Measurements from ENCODE around the gene CCSER1. TPM values are rescaled to one million over a fixed set of nuclear protein-coding genes. Genes with fewer than 3 reads are reported as not detected.
"Not testable (repeated sequence)": the region's sequence is repeated elsewhere in the genome, so short reads cannot be mapped to it uniquely, and the experiment has no call there.

Gene CCSER1
- total and polyA plus RNA-seq, 4 donors, result 0.18 to 2.3 (median 1.2) TPM

DNA sequence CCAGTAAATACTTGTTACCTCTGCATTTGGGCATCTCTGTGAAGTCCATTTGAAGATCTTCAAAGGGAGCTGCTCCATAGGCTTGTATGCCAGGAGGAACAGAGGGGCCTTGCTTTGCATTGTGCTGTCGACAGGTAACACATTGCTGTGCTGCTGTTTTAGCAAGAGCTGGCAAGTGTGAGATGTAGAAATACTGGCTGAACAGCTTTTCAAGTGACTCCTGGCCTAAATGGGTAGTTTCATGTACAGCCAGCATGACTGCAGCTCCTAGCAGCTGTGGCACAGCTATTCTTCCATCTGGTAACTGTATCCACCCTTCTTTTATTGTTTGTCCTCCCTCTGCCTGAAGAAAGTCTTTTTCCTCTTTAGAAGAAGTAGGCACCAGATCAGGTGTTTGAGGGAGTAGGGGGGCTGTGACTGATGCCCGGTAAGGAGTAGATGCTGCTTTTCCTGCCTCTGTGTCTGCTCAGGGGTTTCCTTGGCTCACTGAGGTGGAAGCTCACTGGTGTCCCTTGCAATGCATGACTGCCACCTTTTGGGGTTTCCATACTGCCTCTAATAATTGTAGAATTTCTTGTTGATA, 965.3 kb downstream of the CCSER1 start:
- H3K27ac ChIP-seq (ENCODE audit: low read depth in 1 of 2, low read length in 2 of 2), result no peak overlapping the region
- TF ChIP-seq FOXA1 (IDR thresholded peaks at IDR 0.05), result no peak
- TF ChIP-seq, protein P1, sequence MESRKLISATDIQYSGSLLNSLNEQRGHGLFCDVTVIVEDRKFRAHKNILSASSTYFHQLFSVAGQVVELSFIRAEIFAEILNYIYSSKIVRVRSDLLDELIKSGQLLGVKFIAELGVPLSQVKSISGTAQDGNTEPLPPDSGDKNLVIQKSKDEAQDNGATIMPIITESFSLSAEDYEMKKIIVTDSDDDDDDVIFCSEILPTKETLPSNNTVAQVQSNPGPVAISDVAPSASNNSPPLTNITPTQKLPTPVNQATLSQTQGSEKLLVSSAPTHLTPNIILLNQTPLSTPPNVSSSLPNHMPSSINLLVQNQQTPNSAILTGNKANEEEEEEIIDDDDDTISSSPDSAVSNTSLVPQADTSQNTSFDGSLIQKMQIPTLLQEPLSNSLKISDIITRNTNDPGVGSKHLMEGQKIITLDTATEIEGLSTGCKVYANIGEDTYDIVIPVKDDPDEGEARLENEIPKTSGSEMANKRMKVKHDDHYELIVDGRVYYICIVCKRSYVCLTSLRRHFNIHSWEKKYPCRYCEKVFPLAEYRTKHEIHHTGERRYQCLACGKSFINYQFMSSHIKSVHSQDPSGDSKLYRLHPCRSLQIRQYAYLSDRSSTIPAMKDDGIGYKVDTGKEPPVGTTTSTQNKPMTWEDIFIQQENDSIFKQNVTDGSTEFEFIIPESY (IDR thresholded peaks at IDR 0.05), result no peak
- TF ChIP-seq FOXA2 (IDR thresholded peaks at IDR 0.05), result no peak
- TF ChIP-seq GABPA (IDR thresholded peaks at IDR 0.05 in 1 of 2, conservative IDR thresholded peaks at IDR 0.05 in 1 of 2), result no peak
- TF ChIP-seq HNF4A (conservative IDR thresholded peaks at IDR 0.05), result no peak
- no peak for TF ChIP-seq TAF1 (conservative IDR thresholded peaks at IDR 0.05)
- no peak for TF ChIP-seq HNF4G (IDR thresholded peaks at IDR 0.05)
- TF ChIP-seq, protein P2, sequence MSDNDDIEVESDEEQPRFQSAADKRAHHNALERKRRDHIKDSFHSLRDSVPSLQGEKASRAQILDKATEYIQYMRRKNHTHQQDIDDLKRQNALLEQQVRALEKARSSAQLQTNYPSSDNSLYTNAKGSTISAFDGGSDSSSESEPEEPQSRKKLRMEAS (IDR thresholded peaks at IDR 0.05), result no peak
- no peak overlapping the region for H3K4me3 ChIP-seq (ENCODE audit: low read depth in 1 of 3, low read length in 3 of 3)
- DNase-seq (ENCODE audit: low spot score), result no peak
- no peaks in the 10 kb centered on the region for H3K4me1 ChIP-seq (ENCODE audit: control insufficient read depth in 4 of 4, insufficient read depth in 4 of 4, low read length in 3 of 4)
- H3K27me3 ChIP-seq (ENCODE audit: control insufficient read depth in 4 of 4, insufficient read depth in 4 of 4, low read length in 3 of 4), result no peaks in the 10 kb centered on the region
- H3K9ac ChIP-seq (ENCODE audit: low read depth in 1 of 2, low read length in 2 of 2), result no peak overlapping the region
- no peaks in the 10 kb centered on the region for H3K36me3 ChIP-seq (ENCODE audit: control insufficient read depth in 4 of 4, insufficient read depth in 3 of 4, low read depth in 1 of 4, low read length in 3 of 4)
- H3K9me3 ChIP-seq (ENCODE audit: control insufficient read depth in 4 of 4, low read length in 3 of 4), result no peaks in the 10 kb centered on the region
- WGBS, result 79% methylated on average over 2 of the region's 2 CpGs

DNA sequence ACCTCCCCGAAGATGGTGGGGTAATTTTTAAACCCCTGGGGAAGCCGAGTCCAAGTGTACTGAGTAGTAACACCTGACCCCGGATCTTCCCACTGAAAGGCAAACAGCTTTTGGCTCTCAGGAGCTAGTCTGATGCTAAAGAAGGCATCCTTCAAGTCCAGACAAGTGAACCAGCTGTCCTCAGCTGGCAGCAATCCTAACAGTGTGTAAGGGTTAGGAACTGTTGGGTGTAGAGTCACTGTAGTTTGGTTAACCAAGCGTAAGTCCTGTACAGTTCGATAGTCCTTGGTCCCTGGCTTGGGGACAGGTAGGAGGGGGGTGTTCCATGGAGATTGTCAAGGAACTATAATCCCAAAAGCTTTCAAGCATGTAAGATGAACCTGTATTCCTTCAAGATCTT, 967.0 kb downstream of the CCSER1 start:
- not testable (repeated sequence) for H3K9ac ChIP-seq (ENCODE audit: low read depth in 1 of 2, low read length in 2 of 2); H3K4me3 ChIP-seq (ENCODE audit: low read depth in 1 of 3, low read length in 3 of 3); H3K27ac ChIP-seq (ENCODE audit: low read depth in 1 of 2, low read length in 2 of 2); DNase-seq (ENCODE audit: low spot score); H3K9me3 ChIP-seq (ENCODE audit: control insufficient read depth in 4 of 4, low read length in 3 of 4); H3K36me3 ChIP-seq (ENCODE audit: control insufficient read depth in 4 of 4, insufficient read depth in 3 of 4, low read depth in 1 of 4, low read length in 3 of 4); H3K4me1 ChIP-seq (ENCODE audit: control insufficient read depth in 4 of 4, insufficient read depth in 4 of 4, low read length in 3 of 4); H3K27me3 ChIP-seq (ENCODE audit: control insufficient read depth in 4 of 4, insufficient read depth in 4 of 4, low read length in 3 of 4)
- 83% methylated on average over 5 of the region's 5 CpGs for WGBS

DNA sequence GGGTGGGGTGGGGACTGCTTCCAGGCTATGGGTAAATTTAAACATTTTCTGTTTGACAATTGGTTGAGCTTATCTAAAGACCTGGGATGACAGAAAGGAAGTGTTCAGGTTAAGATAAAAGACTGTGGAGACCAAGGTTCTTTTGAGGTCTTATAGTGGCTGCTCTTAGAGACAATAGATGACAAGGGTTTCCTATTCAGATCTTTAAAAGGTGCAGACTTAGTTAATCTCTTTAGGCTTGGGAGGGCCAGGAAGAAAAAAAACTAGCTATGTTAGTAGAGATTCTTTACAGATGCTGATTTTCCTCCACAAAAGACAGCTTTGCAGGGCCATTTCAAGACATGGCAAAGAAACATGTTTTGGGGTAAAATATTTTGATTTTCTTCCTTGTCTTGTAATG, 972.5 kb downstream of the CCSER1 start:
- Histone ChIP-seq H3K9ac (ENCODE audit: low read depth in 1 of 2, low read length in 2 of 2) (no peak overlapping the region), H3K9me3 (ENCODE audit: control insufficient read depth in 4 of 4, low read length in 3 of 4) (no peaks in the 10 kb centered on the region), H3K4me1 (ENCODE audit: control insufficient read depth in 4 of 4, insufficient read depth in 4 of 4, low read length in 3 of 4) (no peaks in the 10 kb centered on the region), H3K4me3 (ENCODE audit: low read depth in 1 of 3, low read length in 3 of 3) (no peak overlapping the region), H3K27ac (ENCODE audit: low read depth in 1 of 2, low read length in 2 of 2) (no peak overlapping the region), H3K36me3 (ENCODE audit: control insufficient read depth in 4 of 4, insufficient read depth in 3 of 4, low read depth in 1 of 4, low read length in 3 of 4) (no peaks in the 10 kb centered on the region), H3K27me3 (ENCODE audit: control insufficient read depth in 4 of 4, insufficient read depth in 4 of 4, low read length in 3 of 4) (no peaks in the 10 kb centered on the region)
- TF ChIP-seq GABPA (IDR thresholded peaks at IDR 0.05 in 1 of 2, conservative IDR thresholded peaks at IDR 0.05 in 1 of 2) (no peak), FOXA1 (IDR thresholded peaks at IDR 0.05) (no peak), RAD21 (IDR thresholded peaks at IDR 0.05) (no peak), TAF1 (conservative IDR thresholded peaks at IDR 0.05) (no peak), HNF4G (IDR thresholded peaks at IDR 0.05) (no peak), YY1 (IDR thresholded peaks at IDR 0.05) (no peak), HNF4A (conservative IDR thresholded peaks at IDR 0.05) (no peak), JUND (IDR thresholded peaks at IDR 0.05) (no peak), NR2F2 (IDR thresholded peaks at IDR 0.05) (no peak), RXRA (IDR thresholded peaks at IDR 0.05) (no peak), EGR1 (IDR thresholded peaks at IDR 0.05; ENCODE audit: low read depth in 2 of 2) (no peak), FOXA2 (IDR thresholded peaks at IDR 0.05) (no peak), SP1 (IDR thresholded peaks at IDR 0.05) (no peak)
- TF ChIP-seq, protein P1 (IDR thresholded peaks at IDR 0.05), result no peak
- TF ChIP-seq, protein P3, sequence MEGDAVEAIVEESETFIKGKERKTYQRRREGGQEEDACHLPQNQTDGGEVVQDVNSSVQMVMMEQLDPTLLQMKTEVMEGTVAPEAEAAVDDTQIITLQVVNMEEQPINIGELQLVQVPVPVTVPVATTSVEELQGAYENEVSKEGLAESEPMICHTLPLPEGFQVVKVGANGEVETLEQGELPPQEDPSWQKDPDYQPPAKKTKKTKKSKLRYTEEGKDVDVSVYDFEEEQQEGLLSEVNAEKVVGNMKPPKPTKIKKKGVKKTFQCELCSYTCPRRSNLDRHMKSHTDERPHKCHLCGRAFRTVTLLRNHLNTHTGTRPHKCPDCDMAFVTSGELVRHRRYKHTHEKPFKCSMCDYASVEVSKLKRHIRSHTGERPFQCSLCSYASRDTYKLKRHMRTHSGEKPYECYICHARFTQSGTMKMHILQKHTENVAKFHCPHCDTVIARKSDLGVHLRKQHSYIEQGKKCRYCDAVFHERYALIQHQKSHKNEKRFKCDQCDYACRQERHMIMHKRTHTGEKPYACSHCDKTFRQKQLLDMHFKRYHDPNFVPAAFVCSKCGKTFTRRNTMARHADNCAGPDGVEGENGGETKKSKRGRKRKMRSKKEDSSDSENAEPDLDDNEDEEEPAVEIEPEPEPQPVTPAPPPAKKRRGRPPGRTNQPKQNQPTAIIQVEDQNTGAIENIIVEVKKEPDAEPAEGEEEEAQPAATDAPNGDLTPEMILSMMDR (IDR thresholded peaks at IDR 0.05; ENCODE audit: low read depth, low read length, missing input control), result no peak
- TF ChIP-seq, protein P4, sequence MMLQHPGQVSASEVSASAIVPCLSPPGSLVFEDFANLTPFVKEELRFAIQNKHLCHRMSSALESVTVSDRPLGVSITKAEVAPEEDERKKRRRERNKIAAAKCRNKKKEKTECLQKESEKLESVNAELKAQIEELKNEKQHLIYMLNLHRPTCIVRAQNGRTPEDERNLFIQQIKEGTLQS (IDR thresholded peaks at IDR 0.05), result no peak
- TF ChIP-seq, protein P2 (IDR thresholded peaks at IDR 0.05), result no peak
- no peak for DNase-seq (ENCODE audit: low spot score)

All from liver (tissue), 9 donors.